HEK293 (cell line): ENCODE results near the gene C3.

Experiments used
- CTCF ChIA-PET: fragments of 350-600 bp; formaldehyde crosslinking; extraction: SDS; loops from one replicate; lab custom pipeline; 2021; ENCODE audit warnings: antibody characterized with exemption; lab: Yijun Ruan, JAX
- POLR2A ChIA-PET: fragments of 300-600 bp; formaldehyde crosslinking; extraction: SDS; loops from one replicate; lab custom pipeline; 2020; ENCODE audit warnings: antibody characterized with exemption, inconsistent platforms; lab: Yijun Ruan, JAX
- H3K27ac ChIP-seq: fragments of 200-500 bp; sonication (Bioruptor generic); 2 replicates; pipeline ENCODE4 v1.5.1; 2014; ENCODE audit warnings: low read depth, low read length, control low read depth, inconsistent platforms; ENCODE audit errors: extremely low read depth
- H3K36me3 ChIP-seq, 2 experiments: fragments of 200-500 bp in 1 of 2; sonication (Bioruptor generic) in 1 of 2; 1 replicate in 1 of 2; 2 replicates in 1 of 2; pipeline ENCODE4 v1.5.1; 2014 to 2017; ENCODE audit warnings: inconsistent platforms in 2 of 2, low read length in 2 of 2; ENCODE audit not compliant: control insufficient read depth in 2 of 2, insufficient read depth in 1 of 2
- H3K4me1 ChIP-seq: fragments of 200-500 bp; sonication (Bioruptor generic); 2 replicates; pipeline ENCODE4 v1.5.1; 2014; ENCODE audit warnings: mild to moderate bottlenecking, low read length, inconsistent platforms; ENCODE audit not compliant: control insufficient read depth, insufficient read depth
- H3K4me3 ChIP-seq: 2 replicates; pipeline ENCODE4 v1.5.1; 2011; ENCODE audit warnings: low read depth, mild to moderate bottlenecking, control low read depth, low read length, moderate library complexity
- H3K9me3 ChIP-seq: fragments of 200-500 bp; sonication (Bioruptor generic); 2 replicates; pipeline ENCODE4 v1.5.1; 2014; ENCODE audit warnings: low read depth, low read length, inconsistent platforms; ENCODE audit not compliant: control insufficient read depth, insufficient read depth
- BCL11B ChIP-seq: fragments of 450-650 bp; formaldehyde crosslinking; IDR thresholded peaks from 2 replicates; pipeline ENCODE4 v1.5.1; 2016; ENCODE audit warnings: low read depth, missing biosample characterization, missing genetic modification characterization
- EGR2 ChIP-seq: fragments of 450-650 bp; formaldehyde crosslinking; IDR thresholded peaks from 2 replicates; pipeline ENCODE4 v1.5.1; 2016; ENCODE audit warnings: low read depth, missing biosample characterization, missing genetic modification characterization
- GLI4 ChIP-seq: fragments of 450-650 bp; formaldehyde crosslinking; IDR thresholded peaks from 2 replicates; pipeline ENCODE4 v1.5.1; 2016; ENCODE audit warnings: missing biosample characterization, missing genetic modification characterization
- KLF10 ChIP-seq: fragments of 450-650 bp; IDR thresholded peaks from 2 replicates; pipeline ENCODE4 v1.5.1; 2018; ENCODE audit warnings: missing biosample characterization, mild to moderate bottlenecking, missing genetic modification characterization
- KLF9 ChIP-seq: fragments of 450-650 bp; formaldehyde crosslinking; IDR thresholded peaks from 2 replicates; pipeline ENCODE4 v1.5.1; 2016; ENCODE audit warnings: missing biosample characterization, missing genetic modification characterization, low read depth
- MYNN ChIP-seq: fragments of 450-650 bp; formaldehyde crosslinking; IDR thresholded peaks from 2 replicates; pipeline ENCODE4 v1.5.1; 2016; ENCODE audit warnings: missing biosample characterization, missing genetic modification characterization, borderline replicate concordance
- MZF1 ChIP-seq: fragments of 450-650 bp; formaldehyde crosslinking; IDR thresholded peaks from 2 replicates; pipeline ENCODE4 v1.5.1; 2017; ENCODE audit warnings: missing biosample characterization, missing genetic modification characterization, borderline replicate concordance
- SALL2 ChIP-seq: fragments of 450-650 bp; formaldehyde crosslinking; IDR thresholded peaks from 2 replicates; pipeline ENCODE4 v1.5.0; 2017; ENCODE audit warnings: missing biosample characterization, mild to moderate bottlenecking, missing genetic modification characterization, borderline replicate concordance
- SCRT2 ChIP-seq: fragments of 450-650 bp; formaldehyde crosslinking; IDR thresholded peaks from 2 replicates; pipeline ENCODE4 v1.5.1; 2016; ENCODE audit warnings: missing biosample characterization, missing genetic modification characterization
- ZBTB17 ChIP-seq: fragments of 450-650 bp; formaldehyde crosslinking; IDR thresholded peaks from 2 replicates; pipeline ENCODE4 v1.5.1; 2016; ENCODE audit warnings: missing biosample characterization, missing genetic modification characterization
- ZBTB26 ChIP-seq: fragments of 450-650 bp; formaldehyde crosslinking; optimal IDR thresholded peaks from 2 replicates; pipeline ENCODE3; 2016; ENCODE audit warnings: missing biosample characterization, mild to moderate bottlenecking, missing genetic modification characterization
- ZBTB7A ChIP-seq: fragments of 450-650 bp; formaldehyde crosslinking; IDR thresholded peaks from 2 replicates; pipeline ENCODE4 v1.5.1; 2016; ENCODE audit warnings: low read depth, missing biosample characterization, missing genetic modification characterization
- ZFHX2 ChIP-seq: fragments of 450-650 bp; formaldehyde crosslinking; conservative IDR thresholded peaks from 2 replicates; pipeline ENCODE4 v1.5.1; 2016; ENCODE audit warnings: missing biosample characterization, missing genetic modification characterization
- ZNF239 ChIP-seq: fragments of 450-650 bp; formaldehyde crosslinking; IDR thresholded peaks from 2 replicates; pipeline ENCODE4 v1.5.1; 2016; ENCODE audit warnings: missing biosample characterization, missing genetic modification characterization
- ZNF248 ChIP-seq: fragments of 450-650 bp; formaldehyde crosslinking; IDR thresholded peaks from 2 replicates; pipeline ENCODE4 v1.5.1; 2017; ENCODE audit warnings: missing biosample characterization, missing genetic modification characterization
- ZNF266 ChIP-seq: fragments of 450-650 bp; formaldehyde crosslinking; IDR thresholded peaks from 2 replicates; pipeline ENCODE4 v1.5.1; 2016; ENCODE audit warnings: missing biosample characterization, missing genetic modification characterization, low read depth
- ZNF274 ChIP-seq, 2 experiments: fragments of 200-500 bp in 1 of 2; fragments of 450-650 bp in 1 of 2; sonication (Bioruptor generic) in 1 of 2; formaldehyde crosslinking in 1 of 2; IDR thresholded peaks; 2 replicates each; pipeline versions ENCODE4 v1.5.1 to v1.6.1; 2014 to 2016; ENCODE audit warnings: borderline replicate concordance in 1 of 2, inconsistent platforms in 1 of 2, low read length in 1 of 2, missing biosample characterization in 1 of 2, missing genetic modification characterization in 1 of 2
- ZNF311 ChIP-seq: fragments of 450-650 bp; formaldehyde crosslinking; IDR thresholded peaks from 2 replicates; pipeline ENCODE4 v1.5.1; 2017; ENCODE audit warnings: missing biosample characterization, missing genetic modification characterization, borderline replicate concordance
- ZNF398 ChIP-seq: fragments of 450-650 bp; formaldehyde crosslinking; IDR thresholded peaks from 2 replicates; pipeline ENCODE4 v1.5.1; 2017; ENCODE audit warnings: missing biosample characterization, missing genetic modification characterization
- ZNF416 ChIP-seq: fragments of 450-650 bp; formaldehyde crosslinking; IDR thresholded peaks from 2 replicates; pipeline ENCODE4 v1.5.1; 2016; ENCODE audit warnings: missing biosample characterization, missing genetic modification characterization
- ZNF473 ChIP-seq: fragments of 450-650 bp; formaldehyde crosslinking; IDR thresholded peaks from 2 replicates; pipeline ENCODE4 v1.5.1; 2017; ENCODE audit warnings: missing biosample characterization, missing genetic modification characterization
- ZNF558 ChIP-seq: fragments of 450-650 bp; formaldehyde crosslinking; IDR thresholded peaks from 2 replicates; pipeline ENCODE4 v1.5.1; 2016; ENCODE audit warnings: missing biosample characterization, missing genetic modification characterization
- ZNF600 ChIP-seq: fragments of 450-650 bp; formaldehyde crosslinking; IDR thresholded peaks from 2 replicates; pipeline ENCODE4 v1.5.1; 2016; ENCODE audit warnings: missing biosample characterization, missing genetic modification characterization
- ZNF670 ChIP-seq: fragments of 450-650 bp; formaldehyde crosslinking; IDR thresholded peaks from 2 replicates; pipeline ENCODE4 v1.5.1; 2016; ENCODE audit warnings: missing biosample characterization, missing genetic modification characterization, low read depth
- ZNF677 ChIP-seq: fragments of 450-650 bp; IDR thresholded peaks from 2 replicates; pipeline ENCODE4 v1.5.0; 2018; ENCODE audit warnings: missing biosample characterization, mild to moderate bottlenecking, missing genetic modification characterization, moderate library complexity
- ZNF701 ChIP-seq: fragments of 450-650 bp; formaldehyde crosslinking; IDR thresholded peaks from 2 replicates; pipeline ENCODE4 v1.5.1; 2016; ENCODE audit warnings: missing biosample characterization, missing genetic modification characterization
- ZNF76 ChIP-seq: fragments of 450-650 bp; formaldehyde crosslinking; IDR thresholded peaks from 2 replicates; pipeline ENCODE4; 2016; ENCODE audit warnings: low read depth, missing biosample characterization, missing genetic modification characterization, borderline replicate concordance
- ZNF768 ChIP-seq: fragments of 450-650 bp; formaldehyde crosslinking; IDR thresholded peaks from 2 replicates; pipeline ENCODE4 v1.5.1; 2018; ENCODE audit warnings: missing biosample characterization, mild to moderate bottlenecking, missing genetic modification characterization
- ZNF785 ChIP-seq: fragments of 450-650 bp; formaldehyde crosslinking; IDR thresholded peaks from 2 replicates; pipeline ENCODE4 v1.5.1; 2016; ENCODE audit warnings: missing biosample characterization, missing genetic modification characterization
- ZNF792 ChIP-seq: fragments of 450-650 bp; formaldehyde crosslinking; IDR thresholded peaks from 2 replicates; pipeline ENCODE4 v1.5.1; 2016; ENCODE audit warnings: missing biosample characterization, missing genetic modification characterization
- ZNF843 ChIP-seq: fragments of 450-650 bp; formaldehyde crosslinking; IDR thresholded peaks from 2 replicates; pipeline ENCODE4 v1.5.1; 2016; ENCODE audit warnings: missing biosample characterization, missing genetic modification characterization
- ZSCAN16 ChIP-seq: fragments of 450-650 bp; formaldehyde crosslinking; IDR thresholded peaks from 2 replicates; pipeline ENCODE4 v1.5.1; 2016; ENCODE audit warnings: missing biosample characterization, missing genetic modification characterization
- ZSCAN23 ChIP-seq: fragments of 450-650 bp; formaldehyde crosslinking; IDR thresholded peaks from 2 replicates; pipeline ENCODE4 v1.5.1; 2016; ENCODE audit warnings: missing biosample characterization, missing genetic modification characterization
- TF ChIP-seq, protein P1 (sequence below): fragments of 450-650 bp; formaldehyde crosslinking; IDR thresholded peaks from 2 replicates; pipeline ENCODE4 v1.5.1; 2017; ENCODE audit warnings: missing biosample characterization, missing genetic modification characterization
- TF ChIP-seq, protein P2 (sequence below): fragments of 450-650 bp; formaldehyde crosslinking; IDR thresholded peaks from 2 replicates; pipeline ENCODE4 v1.5.1; 2016; ENCODE audit warnings: missing biosample characterization, missing genetic modification characterization

The C3 gene

DNA sequence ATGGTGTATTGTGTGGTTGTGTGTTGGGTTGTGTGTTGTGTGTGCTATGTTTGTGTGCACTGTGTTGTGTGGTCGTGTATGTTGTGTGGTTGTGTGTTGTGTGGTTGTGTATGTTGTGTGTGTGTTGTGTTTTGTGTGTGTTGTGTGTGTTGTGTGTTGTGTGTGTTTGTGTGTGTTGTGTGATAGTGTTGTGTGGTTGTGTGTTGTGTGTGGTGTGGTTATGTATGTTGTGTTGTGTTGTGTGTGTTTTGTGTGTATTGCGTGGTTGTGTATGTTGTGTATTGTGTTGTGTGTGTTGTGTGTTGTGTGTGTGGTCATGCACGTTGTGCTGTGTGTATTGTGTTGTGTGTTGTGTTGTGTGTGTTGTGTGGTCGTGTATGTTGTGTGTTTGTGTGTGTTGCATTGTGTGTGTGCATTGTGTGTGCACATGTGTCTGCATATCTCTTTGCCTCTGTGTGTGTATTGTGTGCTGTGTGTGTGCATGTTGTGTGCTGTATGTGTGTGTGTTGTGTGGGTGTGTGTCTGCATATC is 2.9 kb downstream of the C3 start:
- POLR2A ChIA-PET, result no interaction called here
- peak; percentile 44; the same call in 1 of the 2 replicates for TF ChIP-seq ZFHX2 (tag by site-specific recombination)
- TF ChIP-seq ZNF266 (tag by site-specific recombination), result peak; percentile 31; the same call in 1 of the 2 replicates
- TF ChIP-seq ZSCAN16 (tag by site-specific recombination), result no peak
- no peak for TF ChIP-seq ZNF274 (IDR thresholded peaks at IDR 0.05; ENCODE audit: low read length)
- TF ChIP-seq ZNF274 (tag by site-specific recombination; IDR thresholded peaks at IDR 0.05; ENCODE audit: borderline replicate concordance), result 0 out of 2 replicates have a peak, but pooled peaks have one; percentile 12
- TF ChIP-seq GLI4 (tag by site-specific recombination), result peak; percentile 51
- peak; percentile 43; the same call in 1 of the 2 replicates for TF ChIP-seq KLF9 (tag by site-specific recombination)
- 0 out of 2 replicates have a peak, but pooled peaks have one; percentile 81 for TF ChIP-seq ZNF473 (tag by site-specific recombination)
- no peak for TF ChIP-seq ZBTB17 (tag by site-specific recombination)
- TF ChIP-seq ZNF76 (tag by site-specific recombination), result 0 out of 2 replicates have a peak, but pooled peaks have one; percentile 12
- TF ChIP-seq ZNF416, result no peak
- TF ChIP-seq, protein P1, sequence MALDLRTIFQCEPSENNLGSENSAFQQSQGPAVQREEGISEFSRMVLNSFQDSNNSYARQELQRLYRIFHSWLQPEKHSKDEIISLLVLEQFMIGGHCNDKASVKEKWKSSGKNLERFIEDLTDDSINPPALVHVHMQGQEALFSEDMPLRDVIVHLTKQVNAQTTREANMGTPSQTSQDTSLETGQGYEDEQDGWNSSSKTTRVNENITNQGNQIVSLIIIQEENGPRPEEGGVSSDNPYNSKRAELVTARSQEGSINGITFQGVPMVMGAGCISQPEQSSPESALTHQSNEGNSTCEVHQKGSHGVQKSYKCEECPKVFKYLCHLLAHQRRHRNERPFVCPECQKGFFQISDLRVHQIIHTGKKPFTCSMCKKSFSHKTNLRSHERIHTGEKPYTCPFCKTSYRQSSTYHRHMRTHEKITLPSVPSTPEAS (tag by site-specific recombination), result peak; percentile 87
- peak; percentile 95 for TF ChIP-seq ZNF785 (tag by site-specific recombination)
- 0 out of 2 replicates have a peak, but pooled peaks have one; percentile 60 for TF ChIP-seq ZNF248 (tag by site-specific recombination)
- no peak for TF ChIP-seq ZNF600 (tag by site-specific recombination)
- TF ChIP-seq, protein P2, sequence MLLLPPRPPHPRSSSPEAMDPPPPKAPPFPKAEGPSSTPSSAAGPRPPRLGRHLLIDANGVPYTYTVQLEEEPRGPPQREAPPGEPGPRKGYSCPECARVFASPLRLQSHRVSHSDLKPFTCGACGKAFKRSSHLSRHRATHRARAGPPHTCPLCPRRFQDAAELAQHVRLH (tag by site-specific recombination), result peak; percentile 71; the same call in 1 of the 2 replicates
- 0 out of 2 replicates have a peak, but pooled peaks have one; percentile 79 for TF ChIP-seq ZNF670 (tag by site-specific recombination)
- TF ChIP-seq SALL2, result peak; percentile 12; the same call in 1 of the 2 replicates
- TF ChIP-seq ZNF311 (tag by site-specific recombination), result peak; percentile 96; the same call in 1 of the 2 replicates
- TF ChIP-seq ZBTB26 (tag by site-specific recombination), result peak; percentile 16
- no peak for TF ChIP-seq KLF10
- TF ChIP-seq ZNF768, result no peak
- peak; percentile 36; the same call in 1 of the 2 replicates for TF ChIP-seq ZNF239 (tag by site-specific recombination)
- no peak for TF ChIP-seq MZF1 (tag by site-specific recombination)
- no peak for TF ChIP-seq SCRT2 (tag by site-specific recombination)
- 0 out of 2 replicates have a peak, but pooled peaks have one; percentile 24 for TF ChIP-seq EGR2 (tag by site-specific recombination)
- TF ChIP-seq ZNF398 (tag by site-specific recombination), result no peak; the same call in 1 of the 2 replicates
- TF ChIP-seq ZNF792 (tag by site-specific recombination), result no peak
- TF ChIP-seq ZNF843 (tag by site-specific recombination), result no peak
- TF ChIP-seq ZSCAN23 (tag by site-specific recombination), result no peak; the same call in 1 of the 2 replicates
- TF ChIP-seq MYNN, result no peak
- peak; percentile 36; the same call in 1 of the 2 replicates for TF ChIP-seq ZNF701 (tag by site-specific recombination)
- no peak for TF ChIP-seq ZNF677 (tag by site-specific recombination)
- no peak for TF ChIP-seq ZNF558 (tag by site-specific recombination)
- TF ChIP-seq BCL11B, result peak; percentile 23; the same call in 1 of the 2 replicates
- TF ChIP-seq ZBTB7A (tag by site-specific recombination), result no peak; the same call in 1 of the 2 replicates

More for the DNA sequence above, 2.9 kb downstream of the C3 start:
- H3K36me3 ChIP-seq, result no peaks in the 10 kb centered on the region
- no peaks in the 10 kb centered on the region for H3K4me1 ChIP-seq
- H3K9me3 ChIP-seq, result no peaks in the 10 kb centered on the region
- no peak overlapping the region for H3K27ac ChIP-seq
- H3K4me3 ChIP-seq, result no peak overlapping the region
- CTCF ChIA-PET, result no interaction called here
